ENCODE data around the gene SH3BP4. TPM values are rescaled to one million over a fixed set of nuclear protein-coding genes. Genes with fewer than 3 reads are reported as not detected.
A peak's percentile ranks its signal among the peaks of the same experiment; 100 is the strongest.

SH3BP4 gene
- total RNA-seq, 4 donors from 2014 or later = 29.1 to 57.8 (median 42.6) TPM

DNA sequence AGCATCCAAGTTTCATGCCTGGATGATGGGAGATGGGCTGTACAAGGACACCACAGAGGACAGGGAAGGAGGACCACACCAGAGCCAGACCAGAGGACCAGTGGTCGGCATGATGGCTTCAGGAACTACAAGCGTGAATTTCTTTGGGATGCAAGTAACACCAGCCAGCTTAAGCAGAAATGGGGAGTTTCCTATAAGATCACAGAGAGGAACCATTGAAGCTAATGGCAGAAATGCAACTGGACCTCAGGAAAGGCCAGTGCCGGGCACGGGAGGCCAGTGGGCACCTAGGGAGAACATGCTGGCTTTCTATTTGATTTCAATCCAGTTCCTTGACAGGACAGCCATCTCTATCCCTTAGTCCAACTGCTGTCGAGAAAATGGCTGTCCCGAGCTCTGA is 145.4 kb downstream of the SH3BP4 start:
- H3K4me3 ChIP-seq (ENCODE audit: low read depth, poor library complexity, severe bottlenecking) = no peak overlapping the region
- TF ChIP-seq POLR2A (IDR thresholded peaks at IDR 0.05) = no peak
- 87 to 95% methylated on average over 6 of the region's 6 CpGs for WGBS, 2 donors
- peak in 1 of 2 donors; percentile 17 for DNase-seq (ENCODE audit: low spot score in 2 of 2)
- intact Hi-C loops (cut with DNase I; ENCODE audit: low total_unique reads) = no loop called here

DNA sequence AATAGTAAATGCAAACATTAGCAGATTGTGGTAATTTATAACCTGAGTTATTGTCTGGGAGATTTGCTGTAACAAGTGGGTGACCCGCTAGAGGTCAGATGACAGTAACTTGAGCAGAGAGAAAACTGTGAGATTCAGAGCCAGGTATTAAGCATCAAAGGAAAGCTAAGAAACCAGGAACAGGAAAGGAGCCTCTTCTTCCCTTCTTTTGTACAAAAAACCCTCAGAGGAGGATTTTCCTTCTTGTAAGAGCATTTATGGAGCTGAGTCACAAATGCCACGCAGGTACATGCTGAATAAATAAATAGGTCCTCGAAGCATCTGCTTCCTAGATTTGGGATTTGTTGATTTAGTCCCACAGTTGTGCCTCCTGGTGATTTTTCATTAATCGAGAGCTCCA is 146.5 kb downstream of the SH3BP4 start:
- no peak for DNase-seq (ENCODE audit: low spot score in 2 of 2)
- TF ChIP-seq, protein P1, sequence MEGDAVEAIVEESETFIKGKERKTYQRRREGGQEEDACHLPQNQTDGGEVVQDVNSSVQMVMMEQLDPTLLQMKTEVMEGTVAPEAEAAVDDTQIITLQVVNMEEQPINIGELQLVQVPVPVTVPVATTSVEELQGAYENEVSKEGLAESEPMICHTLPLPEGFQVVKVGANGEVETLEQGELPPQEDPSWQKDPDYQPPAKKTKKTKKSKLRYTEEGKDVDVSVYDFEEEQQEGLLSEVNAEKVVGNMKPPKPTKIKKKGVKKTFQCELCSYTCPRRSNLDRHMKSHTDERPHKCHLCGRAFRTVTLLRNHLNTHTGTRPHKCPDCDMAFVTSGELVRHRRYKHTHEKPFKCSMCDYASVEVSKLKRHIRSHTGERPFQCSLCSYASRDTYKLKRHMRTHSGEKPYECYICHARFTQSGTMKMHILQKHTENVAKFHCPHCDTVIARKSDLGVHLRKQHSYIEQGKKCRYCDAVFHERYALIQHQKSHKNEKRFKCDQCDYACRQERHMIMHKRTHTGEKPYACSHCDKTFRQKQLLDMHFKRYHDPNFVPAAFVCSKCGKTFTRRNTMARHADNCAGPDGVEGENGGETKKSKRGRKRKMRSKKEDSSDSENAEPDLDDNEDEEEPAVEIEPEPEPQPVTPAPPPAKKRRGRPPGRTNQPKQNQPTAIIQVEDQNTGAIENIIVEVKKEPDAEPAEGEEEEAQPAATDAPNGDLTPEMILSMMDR (IDR thresholded peaks at IDR 0.05) = no peak
- no peak for TF ChIP-seq POLR2A (IDR thresholded peaks at IDR 0.05)
- WGBS, 2 donors = 71 to 72% methylated on average over 4 of the region's 4 CpGs
- no peak overlapping the region for H3K4me3 ChIP-seq (ENCODE audit: low read depth, poor library complexity, severe bottlenecking)
- intact Hi-C loops (cut with DNase I; ENCODE audit: low total_unique reads) = no loop called here

- peak in 1 of 2 donors; percentile 6 for DNase-seq (ENCODE audit: low spot score in 2 of 2)
- intact Hi-C loops (cut with DNase I; ENCODE audit: low total_unique reads) = no loop called here
- TF ChIP-seq POLR2A (IDR thresholded peaks at IDR 0.05) = no peak
- TF ChIP-seq, protein P1 (IDR thresholded peaks at IDR 0.05) = no peak
- H3K4me3 ChIP-seq (ENCODE audit: low read depth, poor library complexity, severe bottlenecking) = no peak overlapping the region
- 72 to 78% methylated on average over 9 of the region's 9 CpGs for WGBS, 2 donors
Observed at GRCh38 chr2:235098736-235099494, 147.1 kb downstream of the SH3BP4 start.

GRCh38 chr2:235102896-235103295 is 151.1 kb downstream of the SH3BP4 start:
- peak in 1 of 2 donors; percentile 80 for DNase-seq (ENCODE audit: low spot score in 2 of 2)
- intact Hi-C loops (cut with DNase I; ENCODE audit: low total_unique reads) = no loop called here
- WGBS, 2 donors = 77 to 80% methylated on average over 9 of the region's 9 CpGs
- no peak overlapping the region for H3K4me3 ChIP-seq (ENCODE audit: low read depth, poor library complexity, severe bottlenecking)
- TF ChIP-seq POLR2A (IDR thresholded peaks at IDR 0.05) = no peak
- TF ChIP-seq, protein P1 (IDR thresholded peaks at IDR 0.05) = no peak
